GM23338 (cell line): ENCODE data around the gene PMAIP1. TPM values are rescaled to one million over a fixed set of nuclear protein-coding genes. Genes with fewer than 3 reads are reported as not detected.

Source experiments
- ATAC-seq: fragments of 200-7000 bp; cut with Tn5 transposase; 3 replicates; pipeline ENCODE4 v1.9.1; 2020
- DNase-seq: peaks from one replicate; pipeline ENCODE4 v3.0.0-alpha.2; 2015; ENCODE audit warnings: low spot score
- H2AFZ ChIP-seq: fragments of 200-600 bp; sonication (generic); 2 replicates; pipeline ENCODE4 v1.8.0; 2016; ENCODE audit warnings: antibody characterized with exemption, mild to moderate bottlenecking, moderate library complexity
- H3F3A ChIP-seq: fragments of 200-600 bp; sonication (generic); replicated peaks from 2 replicates; pipeline ENCODE4 v1.8.0; 2017; ENCODE audit warnings: antibody characterized with exemption, mixed run types, low read depth
- H3K27ac ChIP-seq: fragments of 200-600 bp; sonication (generic); 2 replicates; pipeline ENCODE4 v1.6.1; 2016; ENCODE audit warnings: low read depth
- H3K27me3 ChIP-seq: fragments of 200-600 bp; sonication (generic); 2 replicates; pipeline ENCODE4 v1.8.0; 2016; ENCODE audit warnings: mild to moderate bottlenecking, mixed run types, moderate library complexity; ENCODE audit not compliant: insufficient read depth
- H3K36me3 ChIP-seq: fragments of 200-600 bp; sonication (generic); 2 replicates; pipeline ENCODE4 v1.8.0; 2016; ENCODE audit warnings: mild to moderate bottlenecking; ENCODE audit not compliant: insufficient read depth
- H3K4me1 ChIP-seq: fragments of 200-600 bp; sonication (generic); 2 replicates; pipeline ENCODE4 v1.8.0; 2016; ENCODE audit warnings: mild to moderate bottlenecking, moderate library complexity; ENCODE audit not compliant: insufficient read depth
- H3K4me2 ChIP-seq: fragments of 200-600 bp; sonication (generic); 2 replicates; pipeline ENCODE4 v1.7.1; 2017; ENCODE audit warnings: mixed run types
- H3K4me3 ChIP-seq: fragments of 200-600 bp; sonication (generic); 2 replicates; pipeline ENCODE4 v1.6.1; 2016; ENCODE audit warnings: mixed run types
- H3K79me2 ChIP-seq: fragments of 200-600 bp; sonication (generic); replicated peaks from 2 replicates; pipeline ENCODE4 v1.8.0; 2017; ENCODE audit warnings: mild to moderate bottlenecking; ENCODE audit not compliant: insufficient read depth
- H3K9me2 ChIP-seq: fragments of 200-600 bp; sonication (generic); 2 replicates; pipeline ENCODE4 v1.8.0; 2017; ENCODE audit not compliant: insufficient read depth
- H4K20me1 ChIP-seq: fragments of 200-600 bp; sonication (generic); replicated peaks from 2 replicates; pipeline ENCODE4 v1.8.0; 2017; ENCODE audit warnings: mild to moderate bottlenecking; ENCODE audit not compliant: insufficient read depth
- H3K27ac Mint-ChIP-seq: 2 replicates; pipeline ENCODE4 v1.8.0; 2020; ENCODE audit warnings: inconsistent platforms, mild to moderate bottlenecking, moderate library complexity, mixed read lengths
- H3K27me3 Mint-ChIP-seq: 3 replicates; pipeline ENCODE4 v1.8.0; 2022; ENCODE audit warnings: low read depth, mild to moderate bottlenecking, moderate library complexity, mixed read lengths, inconsistent platforms; ENCODE audit not compliant: insufficient read depth, poor library complexity
- H3K36me3 Mint-ChIP-seq: 3 replicates; pipeline ENCODE4 v1.8.0; 2021; ENCODE audit warnings: low read depth, mild to moderate bottlenecking, inconsistent platforms, moderate library complexity, mixed read lengths
- H3K4me1 Mint-ChIP-seq: 3 replicates; pipeline ENCODE4 v1.8.0; 2020; ENCODE audit warnings: mild to moderate bottlenecking, inconsistent platforms, mixed read lengths
- H3K4me3 Mint-ChIP-seq: 3 replicates; pipeline ENCODE4 v1.8.0; 2021; ENCODE audit warnings: moderate library complexity, mild to moderate bottlenecking, inconsistent platforms, mixed read lengths
- H3K9me3 Mint-ChIP-seq: 3 replicates; pipeline ENCODE4 v1.8.0; 2020; ENCODE audit warnings: moderate library complexity, mild to moderate bottlenecking, inconsistent platforms, mixed read lengths
- CREB1 ChIP-seq: fragments of 250-450 bp; sonication (Bioruptor Pico); IDR thresholded peaks from 2 replicates; pipeline ENCODE4 v1.5.0; 2020; ENCODE audit warnings: low read depth, mild to moderate bottlenecking, moderate library complexity
- CTCF ChIP-seq, 2 experiments: fragments of 200-600 bp in 1 of 2; sonication (generic) in 1 of 2; conservative IDR thresholded peaks; 2 replicates each; pipeline versions ENCODE4 v1.5.1 to v1.6.1; 2016 to 2017; ENCODE audit warnings: antibody characterized with exemption in 2 of 2, low read depth in 2 of 2, mild to moderate bottlenecking in 2 of 2, moderate library complexity in 1 of 2
- ETS1 ChIP-seq: IDR thresholded peaks from 2 replicates; pipeline ENCODE4 v1.6.1; 2016; ENCODE audit warnings: antibody characterized with exemption
- EZH2 ChIP-seq: fragments of 200-600 bp; sonication (generic); IDR thresholded peaks from one replicate; pipeline ENCODE4 v1.8.0; 2017; ENCODE audit warnings: antibody characterized with exemption, mild to moderate bottlenecking, low read depth; ENCODE audit not compliant: unreplicated experiment
- EZH2phosphoT487 ChIP-seq: fragments of 200-600 bp; sonication (generic); IDR thresholded peaks from one replicate; pipeline ENCODE4 v1.8.1; 2018; ENCODE audit warnings: antibody characterized with exemption; ENCODE audit not compliant: unreplicated experiment
- JUNB ChIP-seq: IDR thresholded peaks from one replicate; pipeline ENCODE4 v1.6.1; 2016; ENCODE audit warnings: antibody characterized with exemption; ENCODE audit not compliant: unreplicated experiment
- NANOG ChIP-seq: IDR thresholded peaks from 2 replicates; pipeline ENCODE4 v1.6.1; 2016; ENCODE audit warnings: antibody characterized with exemption, borderline replicate concordance
- POLR2AphosphoS5 ChIP-seq: IDR thresholded peaks from 2 replicates; pipeline ENCODE4 v1.6.1; 2016; ENCODE audit warnings: antibody characterized with exemption, low read depth
- REST ChIP-seq: IDR thresholded peaks from one replicate; pipeline ENCODE4 v1.6.1; 2018; ENCODE audit warnings: antibody characterized with exemption; ENCODE audit not compliant: unreplicated experiment
- STAT1 ChIP-seq: IDR thresholded peaks from one replicate; pipeline ENCODE4 v1.6.1; 2016; ENCODE audit warnings: antibody characterized with exemption; ENCODE audit not compliant: unreplicated experiment
- ZNF114 ChIP-seq: fragments of 250-450 bp; sonication (Bioruptor Pico); IDR thresholded peaks from 2 replicates; pipeline ENCODE4 v1.5.0; 2020; ENCODE audit warnings: mild to moderate bottlenecking, moderate library complexity
- ZNF331 ChIP-seq: fragments of 250-450 bp; sonication (Bioruptor Pico); IDR thresholded peaks from 2 replicates; pipeline ENCODE4 v1.5.0; 2020; ENCODE audit warnings: low read depth, mild to moderate bottlenecking, moderate library complexity
- ZNF462 ChIP-seq: fragments of 250-450 bp; sonication (Bioruptor Pico); IDR thresholded peaks from 2 replicates; pipeline ENCODE4 v1.5.0; 2020; ENCODE audit warnings: mild to moderate bottlenecking, moderate library complexity
- polyA plus RNA-seq: library from polyadenylated mRNA; unstranded; fragments of >200 nt; fragmentation: Nextera tagmentation; extraction: Ambion mirVana; gene quantifications from 2 replicates; pipeline ENCODE4 v1.2.1, GENCODE V29; 2016
- total RNA-seq: library from RNA; depleted of rRNA; stranded (reverse); fragments of >200 nt; shearing (Covaris generic); gene quantifications from 2 replicates; pipeline ENCODE4 v1.2.3, GENCODE V29; 2014

The PMAIP1 gene
- total and polyA plus RNA-seq, 2 experiments from 2014 or later, result 156 to 296 TPM

- H3K4me2 ChIP-seq, result no peak overlapping the region
- H3K36me3 ChIP-seq, result no peaks in the 10 kb centered on the region
- peaks cover 27% of the 10 kb centered on the region for H3K4me1 ChIP-seq
- no peaks in the 10 kb centered on the region for H4K20me1 ChIP-seq
- 0 out of 2 replicates have a peak, but pooled peaks cover 4% of the 10 kb centered on the region for H3F3A ChIP-seq
- TF ChIP-seq ZNF462 (CRISPR knock-in tag) (no peak), NANOG (no peak), EZH2phosphoT487 (no peak), CREB1 (CRISPR knock-in tag) (no peak), REST (no peak), ZNF114 (CRISPR knock-in tag) (no peak), ETS1 (no peak), STAT1 (no peak), JUNB (no peak), POLR2AphosphoS5 (no peak), CTCF (conservative IDR thresholded peaks at IDR 0.05; ENCODE audit: low read depth in 2 of 2) (no peak), ZNF331 (CRISPR knock-in tag) (no peak), EZH2 (no peak)
- no peaks in the 10 kb centered on the region for H3K36me3 Mint-ChIP-seq
- H3K9me3 Mint-ChIP-seq, result no peaks in the 10 kb centered on the region
- H2AFZ ChIP-seq, result no peak overlapping the region
- no peak overlapping the region; the same call in 2 of the 3 replicates for H3K4me3 Mint-ChIP-seq
- H3K27ac Mint-ChIP-seq, result no peak overlapping the region
- no peaks in the 10 kb centered on the region for H3K9me2 ChIP-seq
- no peak overlapping the region for H3K27ac ChIP-seq
- H3K27me3 ChIP-seq, result no peaks in the 10 kb centered on the region
- DNase-seq (no peak), ATAC-seq (no peak)
- H3K27me3 Mint-ChIP-seq, result peaks cover 6% of the 10 kb centered on the region
- peaks cover 33% of the 10 kb centered on the region for H3K4me1 Mint-ChIP-seq
- H3K4me3 ChIP-seq, result no peak overlapping the region
- H3K79me2 ChIP-seq, result no peaks in the 10 kb centered on the region
Observed at GRCh38 chr18:59861009-59861408, 38.8 kb upstream of the PMAIP1 start.
